HG03442 (cell line): ENCODE data around the gene SRC.

ENCODE experiments used
- ATAC-seq: cut with Tn5 transposase; IDR thresholded peaks from one replicate; pipeline ENCODE4 v1.9.1; 2021; ENCODE audit warnings: mild to moderate bottlenecking, moderate library complexity; ENCODE audit not compliant: unreplicated experiment

The SRC gene

GRCh38 chr20:37406010-37406998, 60.4 kb downstream of the SRC start:
- no peak for ATAC-seq

GRCh38 chr20:37407019-37407566, 61.2 kb downstream of the SRC start:
- ATAC-seq, result no peak

- ATAC-seq, result no peak
Observed at GRCh38 chr20:37407573-37408002, 61.6 kb downstream of the SRC start.

- ATAC-seq, result no peak
Observed at GRCh38 chr20:37408302-37409193, 62.6 kb downstream of the SRC start.

GRCh38 chr20:37411408-37412219, 65.7 kb downstream of the SRC start:
- ATAC-seq, result no peak

GRCh38 chr20:37413023-37413334, 67.0 kb downstream of the SRC start:
- no peak for ATAC-seq

GRCh38 chr20:37413379-37413778, 67.4 kb downstream of the SRC start:
- no peak for ATAC-seq

- no peak for ATAC-seq
Observed at GRCh38 chr20:37414224-37415035, 68.5 kb downstream of the SRC start.

GRCh38 chr20:37415118-37416085, 69.5 kb downstream of the SRC start:
- no peak for ATAC-seq

GRCh38 chr20:37416100-37416847, 70.3 kb downstream of the SRC start:
- no peak for ATAC-seq

- ATAC-seq, result no peak
Observed at GRCh38 chr20:37416848-37417616, 71.1 kb downstream of the SRC start.

GRCh38 chr20:37417617-37418467, 71.9 kb downstream of the SRC start:
- ATAC-seq, result no peak

- ATAC-seq, result no peak
Observed at GRCh38 chr20:37418591-37419109, 72.7 kb downstream of the SRC start.

- no peak for ATAC-seq
Observed at GRCh38 chr20:37419307-37419706, 73.4 kb downstream of the SRC start.

- ATAC-seq, result no peak
Observed at GRCh38 chr20:37419774-37420542, 74.0 kb downstream of the SRC start.
